PC-9 (cell line): ENCODE measurements around the gene KBTBD8. TPM values are rescaled to one million over a fixed set of nuclear protein-coding genes. Genes with fewer than 3 reads are reported as not detected.

Experiments
- BruUV-seq: library from RNA; stranded (reverse); fragments of 400-500 nt; replicated peaks from 2 replicates; lab custom pipeline; 2021; lab: Mats Ljungman, UMichigan
- CTCF ChIA-PET: fragments of 300-600 bp; sonication (Branson Sonifier 250); formaldehyde crosslinking; loops from one replicate; lab custom pipeline; 2022; ENCODE audit warnings: antibody characterized with exemption; lab: Charles Lee
- POLR2A ChIA-PET: fragments of 300-600 bp; sonication (Branson Sonifier 250); formaldehyde crosslinking; loops from one replicate; lab custom pipeline; 2022; ENCODE audit warnings: antibody characterized with exemption; ENCODE audit not compliant: unreplicated experiment; lab: Charles Lee
- DNase-seq, 2 experiments: peaks; one replicate each; pipeline versions ENCODE4 v3.0.0 to v3.0.0-alpha.2; 2015 to 2022; ENCODE audit warnings: mixed read lengths in 1 of 2
- H2AFZ ChIP-seq: fragments of 200-600 bp; sonication (generic); 2 replicates; pipeline ENCODE4 v1.8.1; 2017; ENCODE audit warnings: antibody characterized with exemption
- H3F3A ChIP-seq: fragments of 200-600 bp; sonication (generic); 2 replicates; pipeline ENCODE4 v1.8.1; 2017; ENCODE audit warnings: antibody characterized with exemption, mild to moderate bottlenecking, low read depth; ENCODE audit not compliant: insufficient read depth
- H3K27ac ChIP-seq: fragments of 200-600 bp; sonication (generic); 2 replicates; pipeline ENCODE4 v1.6.1; 2016; ENCODE audit warnings: mixed run types
- H3K27me3 ChIP-seq: fragments of 200-600 bp; sonication (generic); 2 replicates; pipeline ENCODE4 v1.6.1; 2016; ENCODE audit warnings: low read depth, mixed run types; ENCODE audit not compliant: insufficient read depth
- H3K36me3 ChIP-seq: fragments of 200-600 bp; sonication (generic); 2 replicates; pipeline ENCODE4 v1.6.1; 2016; ENCODE audit warnings: low read depth, mixed run types
- H3K4me1 ChIP-seq: fragments of 200-600 bp; sonication (generic); replicated peaks from 2 replicates; pipeline ENCODE4 v1.6.1; 2016; ENCODE audit warnings: mixed run types; ENCODE audit not compliant: insufficient read depth
- H3K4me2 ChIP-seq: fragments of 200-600 bp; sonication (generic); 2 replicates; pipeline ENCODE4 v1.6.1; 2017; ENCODE audit warnings: mixed run types
- H3K4me3 ChIP-seq: fragments of 200-600 bp; sonication (generic); 2 replicates; pipeline ENCODE4 v1.6.1; 2016; ENCODE audit warnings: mixed run types
- H3K79me2 ChIP-seq: fragments of 200-600 bp; sonication (generic); 2 replicates; pipeline ENCODE4 v1.6.1; 2017; ENCODE audit warnings: low read depth, mixed run types
- H3K9me2 ChIP-seq: fragments of 200-600 bp; sonication (generic); 2 replicates; pipeline ENCODE4 v1.8.1; 2017; ENCODE audit warnings: mild to moderate bottlenecking; ENCODE audit not compliant: insufficient read depth
- H3K9me3 ChIP-seq: fragments of 200-600 bp; sonication (generic); 2 replicates; pipeline ENCODE4 v1.8.1; 2016; ENCODE audit warnings: low read depth; ENCODE audit not compliant: insufficient read depth
- H4K20me1 ChIP-seq: fragments of 200-600 bp; sonication (generic); 2 replicates; pipeline ENCODE4 v1.8.1; 2017; ENCODE audit not compliant: insufficient read depth
- CTCF ChIP-seq: fragments of 200-600 bp; sonication (generic); conservative IDR thresholded peaks from 2 replicates; pipeline ENCODE4 v1.6.1; 2017; ENCODE audit warnings: mixed run types, antibody characterized with exemption, mild to moderate bottlenecking, moderate library complexity
- EZH2 ChIP-seq: fragments of 200-600 bp; sonication (generic); IDR thresholded peaks from 2 replicates; pipeline ENCODE4 v1.8.0; 2017; ENCODE audit warnings: antibody characterized with exemption, low read depth
- intact Hi-C: fragments of 100-400 bp; cut with micrococcal nuclease; formaldehyde crosslinking; loops from one replicate; pipeline ENCODE4 v1.10.0; 2022; ENCODE audit not compliant: unreplicated experiment
- total RNA-seq: library from RNA; stranded (reverse); gene quantifications from 2 replicates; pipeline ENCODE4 v1.2.3, GENCODE V29; 2021

The KBTBD8 gene
- total RNA-seq, 1 experiment from 2014 or later: not detected

GRCh38 chr3:66993082-66993481, 5.0 kb upstream of the KBTBD8 start:
- intact Hi-C loops: no loop called here
- Histone ChIP-seq H3F3A (no peaks in the 10 kb centered on the region), H3K79me2 (no peaks in the 10 kb centered on the region), H3K4me1 (no peaks in the 10 kb centered on the region), H3K4me3 (no peak overlapping the region), H3K9me3 (0 out of 2 replicates have a peak, but pooled peaks cover 5% of the 10 kb centered on the region), H3K36me3 (no peaks in the 10 kb centered on the region), H2AFZ (no peak overlapping the region), H4K20me1 (no peaks in the 10 kb centered on the region), H3K27me3 (no peaks in the 10 kb centered on the region), H3K4me2 (no peak overlapping the region), H3K9me2 (no peaks in the 10 kb centered on the region), H3K27ac (no peak overlapping the region)
- no peak for DNase-seq
- CTCF ChIA-PET: no interaction called here
- TF ChIP-seq EZH2 (no peak), CTCF (no peak)
- POLR2A ChIA-PET: no interaction called here
- BruUV-seq: no TSS peak

- Histone ChIP-seq H3K9me3 (0 out of 2 replicates have a peak, but pooled peaks cover 5% of the 10 kb centered on the region), H3K36me3 (no peaks in the 10 kb centered on the region), H3K27me3 (no peaks in the 10 kb centered on the region), H3F3A (no peaks in the 10 kb centered on the region), H3K79me2 (no peaks in the 10 kb centered on the region), H3K9me2 (no peaks in the 10 kb centered on the region), H3K4me2 (no peak overlapping the region), H4K20me1 (no peaks in the 10 kb centered on the region), H3K27ac (no peak overlapping the region), H2AFZ (no peak overlapping the region), H3K4me3 (no peak overlapping the region), H3K4me1 (no peaks in the 10 kb centered on the region)
- BruUV-seq: no TSS peak
- TF ChIP-seq EZH2 (no peak), CTCF (no peak)
- POLR2A ChIA-PET: no interaction called here
- CTCF ChIA-PET: no interaction called here
- no peak for DNase-seq
- intact Hi-C loops: no loop called here
Observed at GRCh38 chr3:66994588-66994987, 3.5 kb upstream of the KBTBD8 start.

- H3K4me1 ChIP-seq: no peaks in the 10 kb centered on the region
- H3K79me2 ChIP-seq: no peaks in the 10 kb centered on the region
- no peaks in the 10 kb centered on the region for H3K9me3 ChIP-seq
- no peak overlapping the region for H3K27ac ChIP-seq
- TF ChIP-seq CTCF: no peak
- TF ChIP-seq EZH2: no peak
- no peak overlapping the region for H3K4me2 ChIP-seq
- ChIA-PET CTCF (no interaction called here), POLR2A (no interaction called here)
- no TSS peak for BruUV-seq
- H3K4me3 ChIP-seq: no peak overlapping the region
- no peaks in the 10 kb centered on the region for H3K27me3 ChIP-seq
- H2AFZ ChIP-seq: no peak overlapping the region
- no peaks in the 10 kb centered on the region for H4K20me1 ChIP-seq
- H3F3A ChIP-seq: no peaks in the 10 kb centered on the region
- H3K36me3 ChIP-seq: no peaks in the 10 kb centered on the region
- H3K9me2 ChIP-seq: no peaks in the 10 kb centered on the region
- no peak for DNase-seq
- intact Hi-C loops: no loop called here
Observed at GRCh38 chr3:66996696-66997095, 1.4 kb upstream of the KBTBD8 start.
